Left lung (tissue), 10 donors: Measurements from ENCODE around the gene PCSK1N. TPM values are rescaled to one million over a fixed set of nuclear protein-coding genes. Genes with fewer than 3 reads are reported as not detected.
"Not testable (repeated sequence)": the region's sequence is repeated elsewhere in the genome, so short reads cannot be mapped to it uniquely, and the experiment has no call there.

Experiments
- ATAC-seq: fragments of 200-7000 bp; cut with Tn5 transposase; one replicate; pipeline ENCODE4 v1.9.1; 2020; ENCODE audit warnings: moderate library complexity
- DNase-seq, 4 donors: peaks; one replicate each; pipeline ENCODE4 v3.0.0-alpha.2; 2013 to 2020
- H3K27ac ChIP-seq, 2 donors: fragments of 200-600 bp; sonication (generic) in 1 of 2; one replicate each; pipeline versions ENCODE4 v1.5.0 to v1.8.0; 2020 to 2021
- H3K27me3 ChIP-seq, 2 donors: fragments of 200-600 bp; sonication (generic) in 1 of 2; one replicate each; pipeline versions ENCODE4 v1.5.0 to v1.8.0; 2020 to 2021
- H3K36me3 ChIP-seq, 2 donors: fragments of 200-600 bp; sonication (generic) in 1 of 2; one replicate each; pipeline versions ENCODE4 v1.5.0 to v1.8.0; 2020 to 2021
- H3K4me1 ChIP-seq, 2 donors: fragments of 200-600 bp; one replicate each; pipeline ENCODE4 v1.8.0; 2021
- H3K4me3 ChIP-seq, 2 donors: fragments of 200-600 bp; sonication (generic) in 1 of 2; one replicate each; pipeline versions ENCODE4 v1.5.0 to v1.8.0; 2020 to 2021; ENCODE audit warnings: mild to moderate bottlenecking in 1 of 2
- H3K9me3 ChIP-seq, 2 donors: fragments of 200-600 bp; sonication (generic) in 1 of 2; one replicate each; pipeline versions ENCODE4 v1.5.0 to v1.8.0; 2020 to 2021
- intact Hi-C, 2 donors: fragments of 100-400 bp; cut with DNase I; formaldehyde crosslinking; loops; one replicate each; pipeline versions ENCODE4 v1.11.2 to v1.14.2; 2022
- polyA plus RNA-seq, 6 donors: library from polyadenylated mRNA; unstranded; fragments of 120-200 nt; gene quantifications; one replicate each; pipeline ENCODE4 v1.2.1, GENCODE V29; 2013; ENCODE audit not compliant: insufficient read length in 6 of 6
- total RNA-seq, 2 donors: library from RNA; stranded (reverse); fragmentation: NEBNext Ultra II Directional; extraction: Animal tissue kit (Norgen Biotek cat#: 25700); gene quantifications; one replicate each; pipeline ENCODE4 v1.2.1, GENCODE V29; 2021
- TF ChIP-seq, protein P1 (sequence below), 2 donors: fragments of 200-600 bp; sonication (generic) in 1 of 2; IDR thresholded peaks; one replicate each; pipeline versions ENCODE4 v1.5.0 to v1.8.0; 2021; ENCODE audit warnings: antibody characterized with exemption in 2 of 2
- donor health status: DM: no; HTN: yes; CAD: no.
- donor health status: DM: no; HTN: no; CAD: no.

PCSK1N gene
- total and polyA plus RNA-seq, 8 donors, result 1.4 to 4.9 (median 3.4) TPM

DNA sequence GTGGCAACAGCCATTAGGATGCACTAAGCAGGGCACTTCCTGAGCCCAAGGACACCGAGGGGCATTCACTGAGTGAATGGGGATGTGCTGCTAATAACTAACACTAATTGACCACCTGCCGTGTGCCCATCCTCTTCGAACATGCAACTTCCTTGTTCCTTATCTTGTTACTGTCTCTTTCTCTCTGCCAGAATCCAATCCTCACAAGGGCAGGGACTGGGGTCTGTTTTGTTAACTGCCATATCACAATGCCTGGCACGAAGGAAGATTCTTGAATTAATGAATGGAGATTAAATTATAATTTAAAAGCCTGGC, 7.8 kb downstream of the PCSK1N start:
- DNase-seq, result no peak
- TF ChIP-seq, protein P1, sequence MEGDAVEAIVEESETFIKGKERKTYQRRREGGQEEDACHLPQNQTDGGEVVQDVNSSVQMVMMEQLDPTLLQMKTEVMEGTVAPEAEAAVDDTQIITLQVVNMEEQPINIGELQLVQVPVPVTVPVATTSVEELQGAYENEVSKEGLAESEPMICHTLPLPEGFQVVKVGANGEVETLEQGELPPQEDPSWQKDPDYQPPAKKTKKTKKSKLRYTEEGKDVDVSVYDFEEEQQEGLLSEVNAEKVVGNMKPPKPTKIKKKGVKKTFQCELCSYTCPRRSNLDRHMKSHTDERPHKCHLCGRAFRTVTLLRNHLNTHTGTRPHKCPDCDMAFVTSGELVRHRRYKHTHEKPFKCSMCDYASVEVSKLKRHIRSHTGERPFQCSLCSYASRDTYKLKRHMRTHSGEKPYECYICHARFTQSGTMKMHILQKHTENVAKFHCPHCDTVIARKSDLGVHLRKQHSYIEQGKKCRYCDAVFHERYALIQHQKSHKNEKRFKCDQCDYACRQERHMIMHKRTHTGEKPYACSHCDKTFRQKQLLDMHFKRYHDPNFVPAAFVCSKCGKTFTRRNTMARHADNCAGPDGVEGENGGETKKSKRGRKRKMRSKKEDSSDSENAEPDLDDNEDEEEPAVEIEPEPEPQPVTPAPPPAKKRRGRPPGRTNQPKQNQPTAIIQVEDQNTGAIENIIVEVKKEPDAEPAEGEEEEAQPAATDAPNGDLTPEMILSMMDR (IDR thresholded peaks at IDR 0.05), result no peak
- no peaks in the 10 kb centered on the region for H3K4me1 ChIP-seq

DNA sequence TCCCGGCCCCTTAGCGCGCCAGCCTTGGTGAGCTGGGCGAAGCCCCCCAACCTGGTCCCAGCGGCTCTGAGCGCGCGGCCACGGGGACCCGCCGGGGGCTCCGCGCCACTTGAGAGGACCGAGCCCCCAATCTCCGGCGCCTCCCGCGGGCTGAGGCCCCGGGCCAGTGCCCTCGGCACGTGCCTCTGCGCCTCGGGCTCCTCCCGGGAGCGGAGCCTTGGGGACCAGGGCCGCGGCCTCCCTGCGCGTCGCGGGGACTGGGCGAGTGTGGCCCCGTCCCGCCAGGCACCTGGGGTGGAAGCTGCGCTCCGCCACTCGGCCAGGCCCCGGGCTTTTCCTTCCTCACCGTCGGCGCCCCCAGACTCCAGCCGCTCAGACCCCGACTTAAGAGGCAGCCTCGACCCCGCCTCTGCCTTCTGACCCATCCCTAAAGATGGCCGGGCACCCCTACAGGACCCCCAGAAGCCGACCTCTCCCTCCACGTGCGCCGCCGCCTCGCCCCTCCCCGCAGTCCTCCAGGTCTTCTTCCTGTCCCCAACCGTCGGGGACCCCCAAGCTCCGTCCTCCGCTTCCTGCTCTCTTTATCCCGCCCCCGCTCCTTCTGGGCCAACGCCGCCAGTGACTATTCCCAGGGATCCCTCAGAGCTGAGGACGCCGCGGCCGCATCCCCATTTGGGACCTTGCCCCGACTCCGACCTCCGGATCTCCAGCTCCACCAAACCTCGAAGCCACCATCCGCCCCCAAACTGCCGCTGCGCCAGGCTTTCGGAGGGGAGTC, 8.3 kb downstream of the PCSK1N start:
- H3K4me3 ChIP-seq, result no peak overlapping the region
- no peak for ATAC-seq
- peaks cover 0 to 38% of the 10 kb centered on the region in 2 donors for H3K27me3 ChIP-seq
- peaks cover 0 to 27% of the 10 kb centered on the region in 2 donors for H3K36me3 ChIP-seq
- no peak for DNase-seq
- no peak overlapping the region for H3K27ac ChIP-seq
- TF ChIP-seq, protein P1 (IDR thresholded peaks at IDR 0.05), result no peak
- intact Hi-C loops, result no loop called here
- no peaks in the 10 kb centered on the region for H3K9me3 ChIP-seq
- H3K4me1 ChIP-seq, result no peaks in the 10 kb centered on the region

More for the DNA sequence above, 7.8 kb downstream of the PCSK1N start:
- intact Hi-C loops, result no loop called here
- no peak overlapping the region for H3K4me3 ChIP-seq
- peaks cover 0 to 43% of the 10 kb centered on the region in 2 donors for H3K27me3 ChIP-seq
- no peak for ATAC-seq
- H3K9me3 ChIP-seq, result no peaks in the 10 kb centered on the region
- H3K36me3 ChIP-seq, result peaks cover 0 to 23% of the 10 kb centered on the region in 2 donors
- H3K27ac ChIP-seq, result no peak overlapping the region

GRCh38 chrX:48826135-48826875, 9.1 kb downstream of the PCSK1N start, which contains the start of gene ERAS:
Gene ERAS, plus strand, starts transcription at chrX:48826513. Its CDS starts 2,611 bp downstream, at chrX:48829124.
- Histone ChIP-seq H3K36me3 (peaks cover 0 to 34% of the 10 kb centered on the region in 2 donors), H3K9me3 (no peaks in the 10 kb centered on the region), H3K4me1 (no peaks in the 10 kb centered on the region), H3K27ac (no peak within 1 kb of the TSS), H3K4me3 (no peak within 1 kb of the TSS), H3K27me3 (peaks cover 0 to 30% of the 10 kb centered on the region in 2 donors)
- TF ChIP-seq, protein P1 (IDR thresholded peaks at IDR 0.05), result no peak
- DNase-seq (no peak), ATAC-seq (no peak)
- intact Hi-C loops, result no loop called here

DNA sequence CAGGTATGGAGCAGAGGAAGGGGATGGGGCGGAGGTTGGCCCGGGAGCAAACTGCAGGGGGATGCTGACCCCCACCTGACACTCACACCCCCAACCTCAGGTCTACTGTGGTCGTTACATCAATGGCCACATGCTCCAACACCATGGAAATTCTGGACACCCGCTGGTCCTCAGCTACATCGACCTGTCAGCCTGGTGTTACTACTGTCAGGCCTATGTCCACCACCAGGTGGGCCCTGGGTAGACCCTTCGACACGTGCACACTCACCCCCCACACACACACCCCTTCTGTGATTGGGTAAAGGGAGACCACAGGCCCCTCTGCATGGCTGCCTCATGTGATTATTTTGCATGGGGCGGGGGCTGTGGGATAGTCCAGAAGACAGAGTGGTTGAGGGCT, 11.3 kb downstream of the PCSK1N start:
- DNase-seq, result no peak
- H3K4me3 ChIP-seq, result no peak overlapping the region
- intact Hi-C loops, result no loop called here
- no peaks in the 10 kb centered on the region for H3K9me3 ChIP-seq
- H3K27ac ChIP-seq, result no peak overlapping the region
- TF ChIP-seq, protein P1 (IDR thresholded peaks at IDR 0.05), result no peak
- peaks cover 0 to 20% of the 10 kb centered on the region in 2 donors for H3K27me3 ChIP-seq
- peaks cover 0 to 48% of the 10 kb centered on the region in 2 donors for H3K36me3 ChIP-seq
- no peak for ATAC-seq
- H3K4me1 ChIP-seq, result no peaks in the 10 kb centered on the region

GRCh38 chrX:48823053-48823452, 12.4 kb downstream of the PCSK1N start:
- intact Hi-C loops, result no loop called here

DNA sequence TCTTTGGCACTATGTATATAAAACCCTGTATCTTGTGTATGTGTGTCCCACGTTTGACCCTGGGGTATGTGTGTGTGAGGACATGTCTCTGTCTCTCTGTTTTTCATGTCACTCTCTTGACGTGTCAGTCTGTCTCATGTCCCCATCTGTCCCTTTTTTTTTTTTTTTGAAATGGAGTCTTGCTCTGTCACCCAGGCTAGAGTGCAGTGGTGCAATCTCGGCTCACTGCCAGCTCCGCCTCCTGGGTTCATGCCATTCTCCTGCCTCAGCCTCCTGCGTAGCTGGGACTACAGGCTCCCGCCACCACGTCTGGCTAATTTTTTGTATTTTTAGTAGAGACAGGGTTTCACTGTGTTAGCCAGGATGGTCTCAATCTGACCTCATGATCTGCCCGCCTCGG, 16.0 kb downstream of the PCSK1N start:
- ATAC-seq, intact Hi-C loops, H3K27ac ChIP-seq, H3K9me3 ChIP-seq, DNase-seq, H3K4me1 ChIP-seq, H3K27me3 ChIP-seq, H3K4me3 ChIP-seq: not testable (repeated sequence)
- H3K36me3 ChIP-seq, result peaks cover 0 to 81% of the 10 kb centered on the region in 2 donors

More at GRCh38 chrX:48823053-48823452, 12.4 kb downstream of the PCSK1N start:
- no peak overlapping the region for H3K27ac ChIP-seq
- ATAC-seq (no peak), DNase-seq (no peak)
- TF ChIP-seq, protein P1 (IDR thresholded peaks at IDR 0.05), result no peak
- H3K4me3 ChIP-seq, result no peak overlapping the region
- peaks cover 0 to 20% of the 10 kb centered on the region in 2 donors for H3K27me3 ChIP-seq
- H3K4me1 ChIP-seq, result no peaks in the 10 kb centered on the region
- peaks cover 0 to 54% of the 10 kb centered on the region in 2 donors for H3K36me3 ChIP-seq
- no peaks in the 10 kb centered on the region for H3K9me3 ChIP-seq
